Measurements from ENCODE around the gene FILIP1.

- no peak for TF ChIP-seq REST (IDR thresholded peaks at IDR 0.05; ENCODE audit: insufficient read depth in 1 of 2, low read depth in 2 of 2, low read length in 2 of 2)
- no peak for TF ChIP-seq POLR2AphosphoS5 (IDR thresholded peaks at IDR 0.05; ENCODE audit: low read depth, low read length)
- no peak for TF ChIP-seq SIN3A (IDR thresholded peaks at IDR 0.05; ENCODE audit: borderline replicate concordance, insufficient read depth, low read length)
These were observed 20.7 kb downstream of the FILIP1 start for GRCh38 chr6:75472885-75473284.

All from PFSK-1 (cell line).